CD8-positive, alpha-beta memory T cell (primary cell): ENCODE results near the gene RASAL3. TPM values are rescaled to one million over a fixed set of nuclear protein-coding genes. Genes with fewer than 3 reads are reported as not detected.
"Not testable (repeated sequence)": the region's sequence is repeated elsewhere in the genome, so short reads cannot be mapped to it uniquely, and the experiment has no call there.

Source experiments
- CTCF ChIA-PET: fragments of 350-600 bp; sonication (Branson Sonifier 250); formaldehyde crosslinking; loops from one replicate; lab custom pipeline; 2021; ENCODE audit warnings: antibody characterized with exemption; lab: Charles Lee
- POLR2A ChIA-PET: fragments of 350-600 bp; sonication (Branson Sonifier 250); formaldehyde crosslinking; loops from one replicate; lab custom pipeline; 2021; ENCODE audit warnings: antibody characterized with exemption; lab: Charles Lee
- DNase-seq, 5 donors: peaks; one replicate each; pipeline versions ENCODE4 v3.0.0 to v3.0.0-alpha.2; 2020 to 2022; ENCODE audit warnings: mixed read lengths in 1 of 5
- H3K27ac ChIP-seq: one replicate; pipeline ENCODE4 v1.7.0; 2013; ENCODE audit warnings: low read depth, mild to moderate bottlenecking, low read length, moderate library complexity
- H3K27me3 ChIP-seq: 2 replicates; pipeline ENCODE4 v1.7.0; 2013; ENCODE audit warnings: low read length, mild to moderate bottlenecking; ENCODE audit not compliant: insufficient read depth, poor library complexity, severe bottlenecking
- H3K36me3 ChIP-seq: 2 replicates; pipeline ENCODE4 v1.7.0; 2013; ENCODE audit warnings: mild to moderate bottlenecking, low read length, moderate library complexity; ENCODE audit not compliant: insufficient read depth
- H3K4me1 ChIP-seq: 2 replicates; pipeline ENCODE4 v1.7.0; 2013; ENCODE audit warnings: mild to moderate bottlenecking, low read length, moderate library complexity; ENCODE audit not compliant: insufficient read depth
- H3K4me3 ChIP-seq: 2 replicates; pipeline ENCODE4 v1.7.0; 2013; ENCODE audit warnings: mild to moderate bottlenecking, low read length
- H3K9me3 ChIP-seq: 2 replicates; pipeline ENCODE4 v1.7.0; 2013; ENCODE audit warnings: mild to moderate bottlenecking, low read length
- H3K27ac Mint-ChIP-seq, 8 donors: one replicate each; pipeline ENCODE4 v1.8.0; 2020 to 2021; ENCODE audit warnings: mixed read lengths in 8 of 8, mild to moderate bottlenecking in 6 of 8, inconsistent platforms in 3 of 8, moderate library complexity in 3 of 8
- H3K27me3 Mint-ChIP-seq, 2 donors: one replicate each; pipeline ENCODE4 v1.8.0; 2020 to 2021; ENCODE audit warnings: mixed read lengths in 2 of 2, mild to moderate bottlenecking in 1 of 2, moderate library complexity in 1 of 2
- H3K36me3 Mint-ChIP-seq, 3 donors: one replicate each; pipeline ENCODE4 v1.8.0; 2020 to 2021; ENCODE audit warnings: mixed read lengths in 3 of 3, inconsistent platforms in 1 of 3, mild to moderate bottlenecking in 1 of 3
- H3K4me1 Mint-ChIP-seq, 3 donors: one replicate each; pipeline ENCODE4 v1.8.0; 2020 to 2021; ENCODE audit warnings: mixed read lengths in 3 of 3, inconsistent platforms in 1 of 3, mild to moderate bottlenecking in 1 of 3
- H3K4me3 Mint-ChIP-seq, 7 donors: one replicate each; pipeline ENCODE4 v1.8.0; 2020 to 2021; ENCODE audit warnings: mixed read lengths in 7 of 7, mild to moderate bottlenecking in 6 of 7, moderate library complexity in 4 of 7, inconsistent platforms in 2 of 7
- H3K9me3 Mint-ChIP-seq, 5 donors: one replicate each; pipeline ENCODE4 v1.8.0; 2020 to 2022; ENCODE audit warnings: mixed read lengths in 5 of 5, mild to moderate bottlenecking in 3 of 5, moderate library complexity in 2 of 5, inconsistent platforms in 1 of 5
- polyA plus RNA-seq: library from polyadenylated mRNA; unstranded; fragments of 300-500 nt; fragmentation: Illumina TruSeq; gene quantifications from one replicate; pipeline ENCODE4 v1.2.3, GENCODE V29; 2021
- total RNA-seq, 2 experiments: library from RNA; stranded (reverse); gene quantifications; one replicate each; pipeline ENCODE4 v1.2.3, GENCODE V29; 2021

Gene RASAL3
- total and polyA plus RNA-seq, 3 experiments from 2014 or later: 120 to 144 (median 125) TPM

GRCh38 chr19:15417699-15418098 lies 46.6 kb downstream of the RASAL3 start:
- Histone ChIP-seq H3K36me3 (no peaks in the 10 kb centered on the region), H3K27me3 (no peaks in the 10 kb centered on the region), H3K27ac (peak overlapping the region; percentile 81), H3K9me3 (no peaks in the 10 kb centered on the region), H3K4me1 (peaks cover 49% of the 10 kb centered on the region), H3K4me3 (peak overlapping the region; percentile 77)
- ChIA-PET POLR2A (interaction anchor here (0.6 to 3.1 kb wide), 4 partner anchors 38 to 245 kb away, joined by 6 to 61 read pairs (median 21); partner anchors contain the start of genes AKAP8 and RASAL3), CTCF (interaction anchor here (1.1 to 5.0 kb wide), 4 partner anchors 38 to 241 kb away, joined by 3 to 183 read pairs (median 19); partner anchors contain the start of gene AKAP8)
- Mint-ChIP-seq H3K4me1 (peaks cover 44 to 62% (median 56%) of the 10 kb centered on the region in 3 donors), H3K9me3 (no peaks in the 10 kb centered on the region), H3K4me3 (peak overlapping the region; percentile 94 to 100 (median 98)), H3K27ac (peak overlapping the region; percentile 87 to 99 (median 98)), H3K36me3 (peaks cover 0 to 38% (median 2%) of the 10 kb centered on the region in 3 donors), H3K27me3 (peaks cover 0 to 3% of the 10 kb centered on the region in 2 donors)
- no peak for DNase-seq

GRCh38 chr19:15412832-15413231 lies 51.5 kb downstream of the RASAL3 start:
- Mint-ChIP-seq H3K4me3 (peak overlapping the region in 3 of 7 donors; percentile 3 to 28 (median 25)), H3K27ac (peak overlapping the region in 7 of 8 donors; percentile 4 to 70 (median 34)), H3K36me3 (peaks cover 0 to 45% (median 2%) of the 10 kb centered on the region in 3 donors), H3K4me1 (peaks cover 37 to 79% (median 52%) of the 10 kb centered on the region in 3 donors), H3K9me3 (no peaks in the 10 kb centered on the region), H3K27me3 (no peaks in the 10 kb centered on the region)
- Histone ChIP-seq H3K27ac (no peak overlapping the region), H3K4me1 (peaks cover 43% of the 10 kb centered on the region), H3K4me3 (no peak overlapping the region), H3K9me3 (no peaks in the 10 kb centered on the region), H3K36me3 (peaks cover 3% of the 10 kb centered on the region), H3K27me3 (no peaks in the 10 kb centered on the region)
- ChIA-PET POLR2A (no interaction called here), CTCF (no interaction called here)
- DNase-seq: no peak

- DNase-seq, H3K9me3 Mint-ChIP-seq, H3K27ac ChIP-seq, H3K27me3 ChIP-seq, H3K27me3 Mint-ChIP-seq, H3K4me3 ChIP-seq, H3K4me3 Mint-ChIP-seq, H3K9me3 ChIP-seq, H3K36me3 ChIP-seq: not testable (repeated sequence)
- Mint-ChIP-seq H3K27ac (peak overlapping the region in 1 of 8 donors; percentile 87), H3K4me1 (peaks cover 37 to 79% (median 48%) of the 10 kb centered on the region in 3 donors), H3K36me3 (peaks cover 0 to 51% (median 2%) of the 10 kb centered on the region in 3 donors)
- H3K4me1 ChIP-seq: peaks cover 29% of the 10 kb centered on the region
- POLR2A ChIA-PET: interaction anchor here (0.7 kb wide), 1 partner anchor 31 kb away, joined by 5 read pairs; no protein-coding TSS in a partner anchor
- CTCF ChIA-PET: interaction anchor here (1.4 kb wide), 1 partner anchor 15 kb away, joined by 3 read pairs; no protein-coding TSS in a partner anchor
Measured at GRCh38 chr19:15411351-15411750, 53.0 kb downstream of the RASAL3 start.

GRCh38 chr19:15404780-15405211 lies 59.5 kb downstream of the RASAL3 start:
- Mint-ChIP-seq H3K36me3 (peaks cover 0 to 77% (median 4%) of the 10 kb centered on the region in 3 donors), H3K4me1 (peaks cover 36 to 60% (median 52%) of the 10 kb centered on the region in 3 donors), H3K4me3 (peak overlapping the region in 2 of 7 donors; percentile 28 to 52), H3K9me3 (no peaks in the 10 kb centered on the region), H3K27me3 (no peaks in the 10 kb centered on the region), H3K27ac (peak overlapping the region in 5 of 8 donors; percentile 18 to 76 (median 40))
- Histone ChIP-seq H3K27me3 (no peaks in the 10 kb centered on the region), H3K27ac (no peak overlapping the region), H3K9me3 (no peaks in the 10 kb centered on the region), H3K4me3 (no peak overlapping the region), H3K4me1 (no peaks in the 10 kb centered on the region), H3K36me3 (peaks cover 15% of the 10 kb centered on the region)
- ChIA-PET CTCF (interaction anchor here (2.2 kb wide), 1 partner anchor 14 kb away, joined by 5 read pairs; the partner anchor contains the start of gene AKAP8L), POLR2A (no interaction called here)
- DNase-seq: no peak

GRCh38 chr19:15404097-15404779 lies 60.1 kb downstream of the RASAL3 start:
- Mint-ChIP-seq H3K4me3 (peak overlapping the region in 1 of 7 donors; percentile 51), H3K36me3 (peaks cover 0 to 77% (median 2%) of the 10 kb centered on the region in 3 donors), H3K9me3 (no peaks in the 10 kb centered on the region), H3K27me3 (no peaks in the 10 kb centered on the region), H3K4me1 (peaks cover 34 to 54% (median 46%) of the 10 kb centered on the region in 3 donors), H3K27ac (peak overlapping the region in 7 of 8 donors; percentile 15 to 76 (median 35))
- H3K27me3 ChIP-seq: no peaks in the 10 kb centered on the region
- no peak overlapping the region for H3K4me3 ChIP-seq
- DNase-seq: no peak
- CTCF ChIA-PET: interaction anchor here (2.2 kb wide), 1 partner anchor 15 kb away, joined by 5 read pairs; the partner anchor contains the start of gene AKAP8L
- no peaks in the 10 kb centered on the region for H3K4me1 ChIP-seq
- H3K27ac ChIP-seq: no peak overlapping the region
- no peaks in the 10 kb centered on the region for H3K9me3 ChIP-seq
- POLR2A ChIA-PET: no interaction called here
- H3K36me3 ChIP-seq: peaks cover 19% of the 10 kb centered on the region

GRCh38 chr19:15403151-15403531 lies 61.2 kb downstream of the RASAL3 start:
- Mint-ChIP-seq H3K36me3 (peaks cover 0 to 78% (median 2%) of the 10 kb centered on the region in 3 donors), H3K4me1 (peaks cover 33 to 46% (median 40%) of the 10 kb centered on the region in 3 donors), H3K27ac (no peak overlapping the region), H3K4me3 (no peak overlapping the region), H3K9me3 (no peaks in the 10 kb centered on the region), H3K27me3 (no peaks in the 10 kb centered on the region)
- CTCF ChIA-PET: interaction anchor here (2.2 kb wide), 1 partner anchor 16 kb away, joined by 5 read pairs; the partner anchor contains the start of gene AKAP8L
- H3K27ac ChIP-seq: no peak overlapping the region
- POLR2A ChIA-PET: no interaction called here
- no peaks in the 10 kb centered on the region for H3K9me3 ChIP-seq
- H3K27me3 ChIP-seq: no peaks in the 10 kb centered on the region
- DNase-seq: no peak
- no peaks in the 10 kb centered on the region for H3K4me1 ChIP-seq
- peaks cover 23% of the 10 kb centered on the region for H3K36me3 ChIP-seq
- no peak overlapping the region for H3K4me3 ChIP-seq

- peaks cover 29% of the 10 kb centered on the region for H3K36me3 ChIP-seq
- no peaks in the 10 kb centered on the region for H3K27me3 ChIP-seq
- H3K4me3 Mint-ChIP-seq: no peak overlapping the region
- H3K27ac ChIP-seq: no peak overlapping the region
- no peaks in the 10 kb centered on the region for H3K4me1 ChIP-seq
- H3K4me1 Mint-ChIP-seq: peaks cover 27 to 40% (median 35%) of the 10 kb centered on the region in 3 donors
- H3K9me3 Mint-ChIP-seq: no peaks in the 10 kb centered on the region
- ChIA-PET POLR2A (interaction anchor here (1.3 kb wide), 1 partner anchor 17 kb away, joined by 3 read pairs; no protein-coding TSS in a partner anchor), CTCF (interaction anchor here (2.2 kb wide), 1 partner anchor 17 kb away, joined by 5 read pairs; the partner anchor contains the start of gene AKAP8L)
- no peaks in the 10 kb centered on the region for H3K27me3 Mint-ChIP-seq
- DNase-seq: no peak
- no peak overlapping the region for H3K4me3 ChIP-seq
- H3K36me3 Mint-ChIP-seq: peaks cover 0 to 78% (median 3%) of the 10 kb centered on the region in 3 donors
- peak overlapping the region in 1 of 8 donors; percentile 15 for H3K27ac Mint-ChIP-seq
- no peaks in the 10 kb centered on the region for H3K9me3 ChIP-seq
Measured at GRCh38 chr19:15402411-15403150, 61.8 kb downstream of the RASAL3 start.
